ENCODE measurements around the gene ZNF236. TPM values are rescaled to one million over a fixed set of nuclear protein-coding genes. Genes with fewer than 3 reads are reported as not detected.
"Not testable (repeated sequence)": the region's sequence is repeated elsewhere in the genome, so short reads cannot be mapped to it uniquely, and the experiment has no call there.

Gene ZNF236
- total and polyA plus RNA-seq, 2 experiments from 2014 or later = 5.8 to 13.1 TPM

- no peak for TF ChIP-seq CTCF (IDR thresholded peaks at IDR 0.05; ENCODE audit: low read depth, low read length)
- no peak for DNase-seq (ENCODE audit: low read depth in 1 of 2, low spot score in 1 of 2)
- H3K27me3 ChIP-seq = no peaks in the 10 kb centered on the region
- H3K9me3 ChIP-seq (ENCODE audit: low read depth) = no peaks in the 10 kb centered on the region
- H3K4me1 ChIP-seq (ENCODE audit: low read depth) = no peaks in the 10 kb centered on the region
- H3K36me3 ChIP-seq = peaks cover 4% of the 10 kb centered on the region
- no peak overlapping the region for H3K4me3 ChIP-seq
- no peak overlapping the region for H3K27ac ChIP-seq
Observed at GRCh38 chr18:76962851-76963250, 140.5 kb downstream of the ZNF236 start.

DNA sequence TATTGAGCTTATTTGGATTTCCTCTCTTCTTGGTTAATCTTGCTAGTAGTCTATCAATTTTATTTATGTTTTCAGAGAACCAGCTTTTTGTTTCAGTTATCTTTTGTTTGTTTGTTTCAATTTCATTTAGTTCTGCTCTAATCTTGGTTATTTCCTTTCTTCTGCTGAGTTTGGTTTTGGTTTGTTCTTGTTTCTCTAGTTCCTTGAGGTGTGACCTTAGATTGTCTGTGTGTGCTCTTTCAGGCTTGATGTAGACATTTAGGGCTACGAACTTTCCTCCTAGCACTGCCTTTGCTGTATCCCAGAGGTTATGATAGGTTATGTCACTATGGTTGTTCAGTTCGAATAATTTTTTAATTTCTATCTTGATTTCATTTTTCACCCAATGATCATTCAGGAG, 141.6 kb downstream of the ZNF236 start:
- Histone ChIP-seq H3K27me3 (no peaks in the 10 kb centered on the region), H3K27ac (no peak overlapping the region), H3K4me1 (ENCODE audit: low read depth) (no peaks in the 10 kb centered on the region), H3K36me3 (peaks cover 4% of the 10 kb centered on the region), H3K4me3 (no peak overlapping the region), H3K9me3 (ENCODE audit: low read depth) (no peaks in the 10 kb centered on the region)
- no peak for TF ChIP-seq CTCF (IDR thresholded peaks at IDR 0.05; ENCODE audit: low read depth, low read length)
- DNase-seq (ENCODE audit: low read depth in 1 of 2, low spot score in 1 of 2) = no peak

- not testable (repeated sequence) for H3K27ac ChIP-seq; H3K4me1 ChIP-seq (ENCODE audit: low read depth); H3K27me3 ChIP-seq; DNase-seq (ENCODE audit: low read depth in 1 of 2, low spot score in 1 of 2); H3K9me3 ChIP-seq (ENCODE audit: low read depth); H3K4me3 ChIP-seq; H3K36me3 ChIP-seq
Observed at GRCh38 chr18:76965555-76966151, 143.3 kb downstream of the ZNF236 start.

- H3K27me3 ChIP-seq; DNase-seq (ENCODE audit: low read depth in 1 of 2, low spot score in 1 of 2); H3K4me3 ChIP-seq; H3K9me3 ChIP-seq (ENCODE audit: low read depth); H3K36me3 ChIP-seq; H3K27ac ChIP-seq: not testable (repeated sequence)
- peaks cover 11% of the 10 kb centered on the region for H3K4me1 ChIP-seq (ENCODE audit: low read depth)
Observed at GRCh38 chr18:76967299-76967698, 144.9 kb downstream of the ZNF236 start.

- H3K4me3 ChIP-seq = no peak overlapping the region
- peaks cover 11% of the 10 kb centered on the region for H3K4me1 ChIP-seq (ENCODE audit: low read depth)
- no peak for DNase-seq (ENCODE audit: low read depth in 1 of 2, low spot score in 1 of 2)
- no peaks in the 10 kb centered on the region for H3K9me3 ChIP-seq (ENCODE audit: low read depth)
- H3K27me3 ChIP-seq = no peaks in the 10 kb centered on the region
- H3K36me3 ChIP-seq = no peaks in the 10 kb centered on the region
- no peak overlapping the region for H3K27ac ChIP-seq
- no peak for TF ChIP-seq CTCF (IDR thresholded peaks at IDR 0.05; ENCODE audit: low read depth, low read length)
Observed at GRCh38 chr18:76967721-76968472, 145.5 kb downstream of the ZNF236 start.

DNA sequence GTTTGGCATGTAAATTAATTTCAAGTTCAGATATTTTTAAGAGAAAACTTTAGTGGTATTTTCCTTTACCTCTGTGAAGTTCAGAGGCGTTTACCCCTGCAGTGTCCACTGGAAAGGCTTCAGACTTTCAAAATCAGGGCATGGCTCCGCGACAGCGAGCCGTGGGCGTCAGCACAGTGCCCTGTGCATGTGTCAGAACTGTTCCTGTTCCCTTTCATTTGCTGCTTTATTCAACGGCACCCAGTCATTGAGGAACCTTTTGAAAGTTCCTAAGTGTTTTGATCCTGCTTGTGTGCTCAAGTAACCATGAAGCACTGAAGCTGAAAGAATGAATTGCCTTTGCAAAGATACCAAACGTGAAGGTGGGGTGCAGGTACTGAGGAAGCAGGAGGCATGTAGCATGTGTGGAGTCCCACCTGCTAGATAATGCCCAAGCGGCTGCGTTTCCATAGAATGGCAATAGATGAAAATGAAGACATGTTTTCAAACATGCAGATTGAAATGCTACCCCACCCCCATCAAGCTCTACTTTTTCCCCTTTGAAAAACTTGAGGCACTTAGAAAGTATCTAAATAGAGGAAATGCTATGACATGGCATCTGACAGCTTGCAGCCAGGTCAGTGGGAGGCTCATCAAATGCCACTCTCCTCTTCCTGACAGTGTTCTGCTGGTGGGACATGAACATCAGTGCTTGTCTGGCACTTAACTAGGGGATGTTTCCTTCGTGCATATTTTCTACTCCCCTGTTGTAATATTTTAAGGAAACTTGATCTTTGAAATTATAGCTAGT, 148.6 kb downstream of the ZNF236 start:
- no peak for TF ChIP-seq CTCF (IDR thresholded peaks at IDR 0.05; ENCODE audit: low read depth, low read length)
- Histone ChIP-seq H3K27ac (no peak overlapping the region), H3K27me3 (no peaks in the 10 kb centered on the region), H3K4me3 (no peak overlapping the region), H3K9me3 (ENCODE audit: low read depth) (no peaks in the 10 kb centered on the region), H3K4me1 (ENCODE audit: low read depth) (peaks cover 11% of the 10 kb centered on the region), H3K36me3 (no peaks in the 10 kb centered on the region)
- DNase-seq (ENCODE audit: low read depth in 1 of 2, low spot score in 1 of 2) = no peak

All from cardiac muscle cell (in vitro differentiated cells and primary cell).